Osteocyte (in vitro differentiated cells): ENCODE measurements around the gene ITM2C. TPM values are rescaled to one million over a fixed set of nuclear protein-coding genes. Genes with fewer than 3 reads are reported as not detected.

Experiments used
- DNase-seq: peaks from one replicate; pipeline ENCODE4 v3.0.0; 2021; ENCODE audit warnings: mixed read lengths; ENCODE audit not compliant: unreplicated experiment; ENCODE audit errors: extremely low spot score
- H3K27ac Mint-ChIP-seq: one replicate; pipeline ENCODE4 v1.8.0; 2021; ENCODE audit warnings: mild to moderate bottlenecking, mixed read lengths; ENCODE audit not compliant: unreplicated experiment
- H3K27me3 Mint-ChIP-seq: one replicate; pipeline ENCODE4 v1.8.0; 2021; ENCODE audit warnings: mixed read lengths; ENCODE audit not compliant: unreplicated experiment
- H3K36me3 Mint-ChIP-seq: one replicate; pipeline ENCODE4 v1.8.0; 2021; ENCODE audit warnings: mixed read lengths; ENCODE audit not compliant: unreplicated experiment
- H3K4me1 Mint-ChIP-seq: one replicate; pipeline ENCODE4 v1.8.0; 2021; ENCODE audit warnings: mixed read lengths; ENCODE audit not compliant: unreplicated experiment
- H3K4me3 Mint-ChIP-seq: one replicate; pipeline ENCODE4 v1.8.0; 2021; ENCODE audit warnings: mild to moderate bottlenecking, moderate library complexity, mixed read lengths; ENCODE audit not compliant: unreplicated experiment
- H3K9me3 Mint-ChIP-seq: one replicate; pipeline ENCODE4 v1.8.0; 2021; ENCODE audit warnings: mixed read lengths; ENCODE audit not compliant: unreplicated experiment
- total RNA-seq: library from RNA; stranded (reverse); gene quantifications from 2 replicates; pipeline ENCODE4 v1.2.1, GENCODE V29; 2021
- TF ChIP-seq, protein P1 (sequence below): fragments of 200-600 bp; sonication (generic); IDR thresholded peaks from 2 replicates; pipeline ENCODE4 v1.5.0; 2021; ENCODE audit warnings: antibody characterized with exemption, mild to moderate bottlenecking, moderate library complexity

Gene ITM2C
- total RNA-seq, 1 donor from 2014 or later, result 503 TPM

DNA sequence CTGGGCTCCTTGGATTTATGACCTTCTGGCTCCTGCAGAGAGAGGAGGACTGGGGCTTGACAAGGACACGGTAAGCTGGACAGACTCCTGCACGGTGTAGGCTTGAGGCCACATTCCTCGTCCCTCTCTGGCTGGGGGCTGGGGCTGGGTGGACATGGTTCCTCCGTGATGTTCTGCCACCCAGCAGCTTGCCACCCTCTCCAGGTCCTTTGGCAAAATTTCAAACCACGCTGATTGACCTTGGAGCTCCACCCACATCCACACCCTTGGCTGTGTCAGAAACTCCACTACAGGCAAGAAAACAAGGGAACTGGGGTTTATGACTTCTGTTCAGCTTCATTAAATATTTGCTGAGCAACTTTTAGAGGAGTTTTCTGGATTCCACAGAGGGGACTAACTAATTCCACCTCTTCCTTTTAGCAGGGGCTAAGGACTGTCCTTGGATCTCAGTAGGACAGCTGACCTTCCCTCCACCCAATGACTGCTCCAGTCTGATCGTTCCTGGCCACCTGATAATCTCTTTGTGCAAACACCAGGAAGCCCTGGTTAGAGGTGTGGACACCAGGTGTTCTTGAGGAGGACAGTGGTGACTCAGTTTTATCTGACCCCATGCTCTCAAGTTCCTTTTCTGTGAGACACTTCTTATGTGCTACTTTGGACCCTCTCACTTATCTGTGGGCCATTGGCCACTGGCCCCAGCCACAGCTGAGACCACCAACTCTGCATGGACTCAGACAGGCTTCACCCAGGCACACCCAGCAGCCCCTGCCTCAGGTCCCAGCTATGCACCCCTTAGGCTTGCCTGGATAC lies 31.0 kb downstream of the ITM2C start:
- Mint-ChIP-seq H3K27ac (no peak overlapping the region), H3K4me1 (peaks cover 7% of the 10 kb centered on the region), H3K9me3 (no peaks in the 10 kb centered on the region), H3K36me3 (no peaks in the 10 kb centered on the region), H3K4me3 (no peak overlapping the region), H3K27me3 (peaks cover 26% of the 10 kb centered on the region)
- peak; percentile 49 for DNase-seq
- TF ChIP-seq, protein P1, sequence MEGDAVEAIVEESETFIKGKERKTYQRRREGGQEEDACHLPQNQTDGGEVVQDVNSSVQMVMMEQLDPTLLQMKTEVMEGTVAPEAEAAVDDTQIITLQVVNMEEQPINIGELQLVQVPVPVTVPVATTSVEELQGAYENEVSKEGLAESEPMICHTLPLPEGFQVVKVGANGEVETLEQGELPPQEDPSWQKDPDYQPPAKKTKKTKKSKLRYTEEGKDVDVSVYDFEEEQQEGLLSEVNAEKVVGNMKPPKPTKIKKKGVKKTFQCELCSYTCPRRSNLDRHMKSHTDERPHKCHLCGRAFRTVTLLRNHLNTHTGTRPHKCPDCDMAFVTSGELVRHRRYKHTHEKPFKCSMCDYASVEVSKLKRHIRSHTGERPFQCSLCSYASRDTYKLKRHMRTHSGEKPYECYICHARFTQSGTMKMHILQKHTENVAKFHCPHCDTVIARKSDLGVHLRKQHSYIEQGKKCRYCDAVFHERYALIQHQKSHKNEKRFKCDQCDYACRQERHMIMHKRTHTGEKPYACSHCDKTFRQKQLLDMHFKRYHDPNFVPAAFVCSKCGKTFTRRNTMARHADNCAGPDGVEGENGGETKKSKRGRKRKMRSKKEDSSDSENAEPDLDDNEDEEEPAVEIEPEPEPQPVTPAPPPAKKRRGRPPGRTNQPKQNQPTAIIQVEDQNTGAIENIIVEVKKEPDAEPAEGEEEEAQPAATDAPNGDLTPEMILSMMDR, result no peak

DNA sequence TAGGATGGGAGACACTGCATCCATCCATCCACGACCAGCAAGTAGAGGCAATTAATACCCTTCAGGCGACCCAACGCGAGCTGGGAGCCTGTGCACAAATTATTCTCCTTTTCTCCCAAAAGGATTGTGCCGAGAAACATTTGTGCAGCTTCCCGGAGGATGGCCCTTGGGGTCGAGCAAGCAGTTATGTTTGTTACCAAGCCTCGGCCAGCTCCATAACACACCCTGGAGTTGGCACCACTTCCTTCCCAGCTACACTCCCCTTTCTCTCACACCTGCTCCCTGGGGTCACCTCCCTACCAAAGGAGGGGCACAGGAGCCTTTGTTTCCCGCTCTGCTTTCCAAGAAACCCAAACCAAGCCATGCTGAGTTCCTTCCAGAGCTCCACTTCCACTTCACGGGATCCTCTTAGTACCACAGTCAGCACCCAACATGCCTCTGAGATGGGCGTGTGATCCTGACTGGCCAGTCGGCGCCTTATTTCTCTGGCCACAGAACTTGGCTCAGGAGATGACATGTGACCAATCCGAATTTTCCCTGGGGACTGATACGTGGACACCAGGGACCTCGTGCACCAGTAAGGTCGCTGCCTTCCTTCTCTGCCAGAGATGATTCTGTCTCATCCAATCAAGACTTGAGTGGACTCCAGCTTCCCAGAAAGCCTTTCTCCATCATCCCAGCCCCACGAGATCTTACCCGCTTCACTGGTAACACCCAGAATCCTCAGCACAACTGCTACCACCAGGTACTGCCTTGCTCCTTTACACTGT lies 31.8 kb downstream of the ITM2C start:
- Mint-ChIP-seq H3K4me1 (no peaks in the 10 kb centered on the region), H3K27me3 (peaks cover 33% of the 10 kb centered on the region), H3K36me3 (no peaks in the 10 kb centered on the region), H3K27ac (no peak overlapping the region), H3K9me3 (no peaks in the 10 kb centered on the region), H3K4me3 (no peak overlapping the region)
- DNase-seq, result peak; percentile 73
- TF ChIP-seq, protein P1, result no peak

DNA sequence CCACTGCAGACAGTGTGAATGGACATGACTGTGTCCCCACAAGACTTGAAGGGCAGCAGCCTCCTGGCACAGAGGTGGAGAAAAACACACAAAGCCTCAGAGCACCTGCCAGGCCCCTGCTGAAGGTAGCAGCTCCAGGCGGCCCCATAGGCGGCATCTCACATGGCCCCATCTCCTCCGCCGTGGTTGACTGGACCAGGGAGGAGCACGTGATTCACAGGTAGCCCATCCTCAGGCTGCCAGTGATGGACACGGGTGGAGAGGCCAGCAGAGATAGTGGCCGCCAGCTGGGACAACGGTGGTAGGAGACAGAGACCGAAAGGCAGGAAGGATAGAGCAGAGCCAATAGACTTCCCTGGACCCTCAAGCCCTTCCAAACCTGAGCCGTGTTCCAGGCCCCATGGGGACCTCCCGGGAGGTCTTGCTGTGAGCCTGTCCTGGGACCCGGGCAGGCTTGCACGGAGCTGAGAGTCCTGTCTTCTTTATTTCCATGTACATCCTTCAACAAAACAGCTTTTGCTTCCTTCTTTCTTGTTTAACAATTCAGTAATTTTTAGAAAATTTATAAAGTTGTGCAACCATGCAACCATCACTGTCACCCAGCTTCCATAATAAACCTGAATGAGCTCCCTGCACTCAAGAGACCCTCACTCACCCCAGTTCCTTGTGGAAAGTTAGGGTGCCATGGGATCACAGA lies 33.4 kb downstream of the ITM2C start:
- Mint-ChIP-seq H3K27me3 (peaks cover 39% of the 10 kb centered on the region), H3K27ac (no peak overlapping the region), H3K9me3 (no peaks in the 10 kb centered on the region), H3K4me3 (no peak overlapping the region), H3K36me3 (no peaks in the 10 kb centered on the region), H3K4me1 (no peaks in the 10 kb centered on the region)
- peak; percentile 78 for DNase-seq
- TF ChIP-seq, protein P1, result no peak

DNA sequence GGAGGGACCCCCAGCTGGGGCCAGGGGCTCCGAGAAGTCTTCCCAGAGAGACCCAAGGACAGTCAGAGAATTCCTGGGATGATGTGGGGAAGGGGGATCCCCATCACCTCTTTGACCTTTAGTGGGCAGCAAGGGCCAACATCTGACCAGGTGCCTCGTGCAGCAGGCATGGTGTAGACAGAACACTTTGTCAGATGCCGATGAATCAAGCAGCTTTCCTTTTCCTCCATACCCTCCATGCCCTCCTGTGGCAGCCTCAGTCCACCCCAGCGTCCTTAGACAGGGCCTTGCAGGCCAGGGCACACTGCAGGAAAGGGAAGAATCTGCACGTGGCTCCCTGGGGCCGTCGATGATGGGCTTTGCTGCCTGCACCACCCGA lies 34.0 kb downstream of the ITM2C start:
- H3K27me3 Mint-ChIP-seq, result peaks cover 39% of the 10 kb centered on the region
- no peaks in the 10 kb centered on the region for H3K36me3 Mint-ChIP-seq
- DNase-seq, result peak; percentile 78
- no peaks in the 10 kb centered on the region for H3K4me1 Mint-ChIP-seq
- TF ChIP-seq, protein P1, result no peak
- H3K4me3 Mint-ChIP-seq, result no peak overlapping the region
- no peak overlapping the region for H3K27ac Mint-ChIP-seq
- H3K9me3 Mint-ChIP-seq, result no peaks in the 10 kb centered on the region
